Smooth muscle cell of the brain vasculature (primary cell): Measurements from ENCODE around the gene JAKMIP2.
"Not testable (repeated sequence)": the region's sequence is repeated elsewhere in the genome, so short reads cannot be mapped to it uniquely, and the experiment has no call there.

ENCODE experiments used
- DNase-seq: peaks from one replicate; pipeline ENCODE4 v3.0.0-alpha.2; 2012; ENCODE audit warnings: low read depth, low spot score

Gene JAKMIP2

GRCh38 chr5:147613359-147613758 is 169.2 kb downstream of the JAKMIP2 start:
- no peak for DNase-seq

DNA sequence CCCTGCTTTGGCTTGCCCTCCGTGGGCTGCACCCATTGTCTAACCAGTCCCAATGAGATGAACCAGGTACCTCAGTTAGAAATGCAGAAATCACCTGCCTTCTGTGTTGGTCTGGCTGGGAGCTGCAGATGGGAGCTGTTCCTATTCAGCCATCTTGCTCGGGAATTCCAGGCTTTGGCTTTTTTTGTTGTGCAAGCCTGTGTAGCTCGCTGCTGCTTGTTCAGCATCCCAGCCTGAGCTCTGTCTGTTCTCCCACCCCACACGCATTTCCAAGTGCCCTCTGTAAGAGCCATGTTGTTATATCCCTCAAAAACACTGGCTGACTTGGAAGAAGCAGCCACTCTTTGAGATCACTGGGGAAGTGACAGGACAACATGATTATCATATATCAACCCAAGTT is 171.0 kb downstream of the JAKMIP2 start:
- DNase-seq, result no peak

DNA sequence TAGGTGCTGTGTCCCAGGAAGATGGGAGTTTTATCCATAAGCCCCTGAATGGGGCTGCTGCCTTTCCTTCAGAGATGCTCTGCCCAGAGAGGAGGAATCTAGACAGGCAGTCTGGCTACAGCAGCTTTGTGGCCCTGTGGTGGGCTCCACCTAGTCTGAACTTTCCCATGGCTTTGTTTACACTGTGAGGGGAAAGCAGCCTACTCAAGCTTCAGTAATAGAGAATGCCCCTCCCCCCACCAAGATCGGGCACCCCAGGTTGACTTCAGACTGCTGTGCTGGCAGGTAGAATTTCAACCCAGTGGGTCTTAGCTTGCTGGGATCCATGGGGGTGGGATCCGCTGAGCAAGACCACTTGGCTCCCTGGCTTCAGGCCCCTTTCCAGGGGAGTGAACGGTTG is 171.7 kb downstream of the JAKMIP2 start:
- no peak for DNase-seq

- no peak for DNase-seq
Measured at GRCh38 chr5:147601652-147602051, 180.9 kb downstream of the JAKMIP2 start.

GRCh38 chr5:147591120-147591519 is 191.4 kb downstream of the JAKMIP2 start:
- DNase-seq, result no peak

DNA sequence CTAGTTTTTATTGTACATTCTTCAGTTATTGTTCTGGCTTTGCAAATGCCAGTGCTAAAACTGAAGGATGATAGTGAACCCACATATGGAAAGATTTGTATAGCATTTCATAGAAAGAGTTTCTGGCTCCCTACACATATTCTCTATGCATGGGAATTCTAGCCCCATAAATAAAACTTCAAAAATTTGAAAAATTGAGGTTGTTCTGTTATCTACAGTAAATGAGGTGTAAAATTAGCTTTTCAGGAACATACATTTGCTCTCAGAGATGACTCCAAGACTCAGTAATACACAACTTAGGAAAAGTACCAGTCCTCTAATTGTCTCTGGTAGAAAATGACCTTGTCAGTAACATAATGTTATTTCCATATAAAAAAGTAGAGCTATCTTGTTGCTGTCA is 192.4 kb downstream of the JAKMIP2 start:
- DNase-seq, result no peak

DNA sequence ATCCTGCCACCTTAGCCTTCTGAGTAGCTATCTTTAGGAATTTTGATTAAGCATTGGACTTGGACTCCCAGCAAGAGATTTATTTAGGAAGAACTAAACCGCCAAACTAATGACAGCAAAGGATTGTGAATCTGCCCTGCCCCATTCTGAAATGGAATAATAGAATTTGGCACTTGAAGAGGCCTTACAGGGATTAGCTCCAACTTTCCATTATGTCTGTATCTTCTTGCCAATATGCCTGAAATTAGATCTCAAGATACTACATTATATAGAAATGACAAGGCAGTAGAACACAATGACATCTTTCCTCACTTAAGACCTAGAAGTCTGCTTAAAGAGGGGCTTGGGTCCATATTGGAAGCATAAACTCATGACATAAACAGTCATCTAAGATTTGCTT is 195.7 kb downstream of the JAKMIP2 start:
- DNase-seq, result no peak

DNA sequence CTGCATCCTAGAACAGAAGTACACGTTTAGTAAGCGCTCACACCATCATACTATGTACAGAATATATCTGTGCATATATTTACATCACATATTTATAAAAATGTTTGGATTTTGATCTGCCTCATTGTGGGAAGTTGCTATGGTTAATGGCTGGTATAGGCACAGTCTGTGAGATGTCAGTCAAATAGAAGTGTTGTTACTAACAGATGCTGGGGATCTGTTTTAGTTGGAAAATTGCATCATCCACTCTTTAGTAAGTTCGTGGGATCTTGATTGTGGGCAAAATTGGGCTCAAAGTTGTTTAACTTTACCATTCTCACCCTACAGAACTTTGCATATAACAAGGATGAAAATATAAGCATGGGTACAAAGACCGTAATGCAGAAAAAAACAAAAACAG is 196.3 kb downstream of the JAKMIP2 start:
- DNase-seq, result no peak

GRCh38 chr5:147582272-147582671 is 200.3 kb downstream of the JAKMIP2 start:
- not testable (repeated sequence) for DNase-seq

DNA sequence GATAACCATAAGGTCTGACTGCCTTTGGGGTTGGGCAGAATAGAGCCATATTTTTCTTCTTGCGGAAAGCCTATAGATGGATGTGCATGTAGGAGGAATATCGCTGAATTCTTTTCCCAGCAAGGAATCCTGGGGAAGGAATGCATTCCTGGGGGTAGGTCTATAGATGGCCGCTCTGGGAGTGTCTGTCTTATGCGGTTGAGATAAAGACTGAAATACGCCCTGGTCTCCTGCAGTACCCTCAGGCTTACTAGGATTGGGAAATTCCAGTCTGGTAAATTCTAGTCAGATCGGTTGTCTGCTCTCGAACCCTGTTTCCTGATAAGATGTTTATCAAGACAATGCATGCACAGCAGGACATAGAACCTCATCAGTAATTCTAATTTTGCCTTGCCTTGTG is 202.1 kb downstream of the JAKMIP2 start:
- DNase-seq, result not testable (repeated sequence)

DNA sequence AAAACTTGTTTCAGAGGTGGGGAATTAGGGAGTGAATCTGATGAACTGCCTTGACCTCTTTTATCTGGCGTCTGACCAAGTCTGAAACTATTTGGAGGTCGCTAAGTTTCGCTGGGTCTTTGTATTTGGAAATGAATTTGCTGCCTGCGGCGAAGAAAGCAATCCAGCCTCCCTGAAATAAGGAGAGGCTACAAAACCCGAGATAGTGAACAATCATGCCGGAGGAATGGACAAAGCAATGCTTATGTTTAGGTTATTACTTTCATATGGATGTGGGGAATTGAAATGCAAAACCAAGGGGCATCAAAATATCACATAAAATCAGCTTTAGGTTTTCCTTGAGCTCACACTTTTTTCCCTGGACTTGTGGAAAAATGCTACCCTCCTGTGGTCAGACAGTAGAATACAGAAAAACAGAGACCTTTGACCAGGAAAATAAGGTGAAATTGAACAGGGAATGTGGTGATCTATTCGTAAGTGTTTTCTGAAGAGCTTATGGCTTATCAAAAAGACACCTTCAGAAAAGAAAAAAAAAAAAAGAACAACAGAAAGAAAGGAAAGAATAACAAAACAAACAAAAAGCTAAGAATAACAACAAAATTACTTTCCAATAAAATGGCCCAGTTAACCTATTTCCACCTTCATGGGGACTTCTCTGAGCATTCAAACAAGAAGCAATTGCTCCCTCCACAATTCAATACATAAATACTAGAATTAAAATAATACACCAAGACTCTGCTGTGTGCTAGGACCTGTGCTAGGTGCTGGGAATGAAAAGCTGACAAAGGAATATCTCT is 204.1 kb downstream of the JAKMIP2 start:
- DNase-seq, result no peak

DNA sequence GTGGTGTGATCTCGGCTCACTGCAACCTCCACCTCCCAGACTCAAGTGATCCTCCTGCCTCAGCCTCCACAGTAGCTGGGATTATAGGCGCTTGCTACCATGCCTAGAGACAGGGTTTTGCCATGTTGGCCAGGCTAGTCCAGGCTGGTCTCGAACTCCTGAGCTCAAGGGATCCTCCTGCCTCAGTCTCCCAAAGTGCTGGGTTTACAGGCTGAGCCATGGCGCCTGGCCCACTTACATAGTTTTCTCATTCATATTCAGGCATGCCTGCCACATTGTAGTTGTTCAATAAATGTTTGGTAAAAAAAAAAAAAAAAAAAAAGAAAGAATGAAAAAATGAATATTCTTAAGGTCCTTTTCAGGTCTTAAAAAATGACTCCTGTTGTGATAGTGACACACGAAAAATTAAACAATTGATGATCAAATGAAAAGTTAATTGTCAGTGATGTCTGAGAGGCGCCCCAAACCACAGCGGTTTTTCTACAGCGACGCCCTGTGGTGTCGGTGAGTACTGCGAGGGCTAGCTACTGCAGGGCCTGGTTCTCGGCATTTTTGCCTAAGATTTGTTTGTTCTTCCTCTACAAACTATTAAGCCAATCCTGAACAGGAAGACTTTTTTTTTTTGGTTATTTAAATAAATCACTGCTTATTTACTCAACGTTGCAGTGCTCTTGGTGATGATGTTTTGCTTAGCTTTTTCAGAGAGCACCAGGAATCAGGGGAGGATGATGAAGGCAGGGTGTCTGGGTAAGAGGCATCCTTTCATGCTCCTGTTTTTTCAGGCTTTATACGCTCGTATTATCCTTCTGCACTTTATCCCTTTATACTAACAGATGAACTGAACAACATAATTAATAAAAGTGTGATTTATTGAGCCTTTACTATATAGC is 205.6 kb downstream of the JAKMIP2 start:
- no peak for DNase-seq

GRCh38 chr5:147575598-147575997 is 206.9 kb downstream of the JAKMIP2 start:
- DNase-seq, result no peak

GRCh38 chr5:147573211-147573610 is 209.3 kb downstream of the JAKMIP2 start:
- DNase-seq, result no peak

DNA sequence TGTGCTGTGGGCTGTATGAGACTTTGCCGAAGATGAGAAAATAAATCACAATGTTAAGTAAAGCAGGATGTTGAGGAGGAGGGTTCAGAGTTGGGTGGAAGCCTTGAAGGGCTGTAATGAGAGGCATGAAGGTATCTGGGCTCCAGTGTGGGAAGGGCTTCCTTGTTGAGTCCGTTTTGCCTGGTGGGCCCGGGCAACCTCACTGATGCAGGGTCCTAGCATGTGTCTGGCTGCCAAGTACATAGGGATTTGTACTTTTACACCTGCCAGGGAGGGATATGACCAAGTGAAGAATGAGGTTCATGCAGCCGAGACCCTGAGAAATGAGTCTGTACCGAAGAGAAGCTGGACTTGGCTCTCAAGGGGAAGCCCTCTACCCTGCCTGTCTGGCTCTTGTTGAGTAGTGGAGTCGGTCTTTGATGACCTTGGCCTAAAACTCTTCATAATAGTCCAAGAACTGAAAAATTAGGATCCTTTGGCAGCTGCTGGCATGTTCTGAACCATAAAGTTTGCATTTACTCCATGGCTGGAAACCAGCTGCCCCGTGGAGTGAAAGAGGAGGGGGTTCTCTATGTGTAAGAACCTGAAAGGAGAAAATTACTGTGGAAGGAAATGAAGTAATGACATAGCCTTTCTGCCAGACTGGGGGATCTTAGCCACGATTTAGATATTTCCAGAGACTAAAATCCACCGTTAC is 213.7 kb downstream of the JAKMIP2 start:
- no peak for DNase-seq

GRCh38 chr5:147567917-147568598 is 214.5 kb downstream of the JAKMIP2 start:
- no peak for DNase-seq

DNA sequence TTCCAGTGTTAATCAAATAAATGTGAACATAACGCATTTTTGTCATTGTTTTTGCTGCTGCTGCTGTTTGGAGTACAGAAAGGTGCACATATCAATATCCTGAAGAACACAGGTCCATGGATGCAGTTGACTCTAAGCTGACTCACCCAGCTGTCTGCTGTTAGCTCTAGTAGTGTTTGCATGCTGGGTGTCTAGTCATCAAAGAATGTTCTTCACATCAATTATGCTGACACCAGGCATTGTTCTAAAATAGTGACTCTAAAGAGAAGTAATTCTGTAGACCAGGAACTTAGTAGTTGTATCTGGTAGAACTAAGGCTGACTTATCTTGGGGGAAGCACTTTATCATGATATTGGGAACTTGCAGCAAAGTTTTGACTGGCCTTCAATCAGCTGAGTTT is 217.0 kb downstream of the JAKMIP2 start:
- DNase-seq, result no peak

GRCh38 chr5:147564124-147564486 is 218.4 kb downstream of the JAKMIP2 start:
- no peak for DNase-seq

DNA sequence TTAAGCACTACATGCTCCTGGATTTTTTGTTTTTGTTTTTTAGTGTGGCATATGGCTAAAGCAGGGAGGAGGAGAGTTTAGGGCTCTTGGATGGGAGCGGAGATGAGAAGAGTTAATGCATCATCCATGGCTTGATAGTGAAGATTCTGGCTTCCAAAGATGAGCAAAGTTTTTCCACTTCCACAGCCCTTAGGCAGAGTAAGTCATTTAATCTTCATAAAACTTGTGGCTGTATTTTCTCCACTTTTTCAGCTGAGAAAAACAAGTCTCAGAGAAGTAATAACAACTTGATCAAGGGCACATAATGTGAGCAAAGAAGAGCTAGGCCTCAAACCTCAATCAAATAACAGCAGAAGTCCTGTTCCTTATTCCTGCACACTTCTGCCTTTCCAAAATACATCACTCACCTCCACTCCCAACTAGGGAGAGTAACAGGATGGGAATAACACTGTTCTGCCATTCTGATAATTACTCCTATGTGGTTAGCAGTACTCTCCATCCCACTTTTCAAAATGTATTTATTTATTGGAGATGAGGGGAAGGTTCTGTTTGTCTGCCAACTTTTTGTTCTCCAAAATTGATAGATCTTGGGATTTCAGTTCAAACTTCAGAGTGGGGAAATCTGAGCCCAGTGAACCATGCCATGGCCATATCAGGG is 218.9 kb downstream of the JAKMIP2 start:
- no peak for DNase-seq

GRCh38 chr5:147561435-147561834 is 221.1 kb downstream of the JAKMIP2 start:
- DNase-seq, result no peak

GRCh38 chr5:147560718-147561331 is 221.7 kb downstream of the JAKMIP2 start:
- no peak for DNase-seq
